HEK293 (cell line): ENCODE results near the gene MAPKAP1.

Experiments used
- CTCF ChIA-PET: fragments of 350-600 bp; formaldehyde crosslinking; extraction: SDS; loops from one replicate; lab custom pipeline; 2021; ENCODE audit warnings: antibody characterized with exemption; lab: Yijun Ruan, JAX
- POLR2A ChIA-PET: fragments of 300-600 bp; formaldehyde crosslinking; extraction: SDS; loops from one replicate; lab custom pipeline; 2020; ENCODE audit warnings: antibody characterized with exemption, inconsistent platforms; lab: Yijun Ruan, JAX
- H3K27ac ChIP-seq: fragments of 200-500 bp; sonication (Bioruptor generic); 2 replicates; pipeline ENCODE4 v1.5.1; 2014; ENCODE audit warnings: low read depth, low read length, control low read depth, inconsistent platforms; ENCODE audit errors: extremely low read depth
- H3K36me3 ChIP-seq, 2 experiments: fragments of 200-500 bp in 1 of 2; sonication (Bioruptor generic) in 1 of 2; 1 replicate in 1 of 2; 2 replicates in 1 of 2; pipeline ENCODE4 v1.5.1; 2014 to 2017; ENCODE audit warnings: inconsistent platforms in 2 of 2, low read length in 2 of 2; ENCODE audit not compliant: control insufficient read depth in 2 of 2, insufficient read depth in 1 of 2
- H3K4me1 ChIP-seq: fragments of 200-500 bp; sonication (Bioruptor generic); 2 replicates; pipeline ENCODE4 v1.5.1; 2014; ENCODE audit warnings: mild to moderate bottlenecking, low read length, inconsistent platforms; ENCODE audit not compliant: control insufficient read depth, insufficient read depth
- H3K4me3 ChIP-seq: 2 replicates; pipeline ENCODE4 v1.5.1; 2011; ENCODE audit warnings: low read depth, mild to moderate bottlenecking, control low read depth, low read length, moderate library complexity
- H3K9me3 ChIP-seq: fragments of 200-500 bp; sonication (Bioruptor generic); 2 replicates; pipeline ENCODE4 v1.5.1; 2014; ENCODE audit warnings: low read depth, low read length, inconsistent platforms; ENCODE audit not compliant: control insufficient read depth, insufficient read depth
- KLF1 ChIP-seq: fragments of 450-650 bp; formaldehyde crosslinking; IDR thresholded peaks from 2 replicates; pipeline ENCODE4 v1.5.1; 2016; ENCODE audit warnings: missing biosample characterization, missing genetic modification characterization
- KLF9 ChIP-seq: fragments of 450-650 bp; formaldehyde crosslinking; IDR thresholded peaks from 2 replicates; pipeline ENCODE4 v1.5.1; 2016; ENCODE audit warnings: missing biosample characterization, missing genetic modification characterization, low read depth
- OSR2 ChIP-seq: fragments of 450-650 bp; formaldehyde crosslinking; IDR thresholded peaks from 2 replicates; pipeline ENCODE4 v1.5.1; 2016; ENCODE audit warnings: missing biosample characterization, missing genetic modification characterization
- WT1 ChIP-seq: fragments of 450-650 bp; formaldehyde crosslinking; IDR thresholded peaks from 2 replicates; pipeline ENCODE4 v1.5.1; 2016; ENCODE audit warnings: missing biosample characterization, missing genetic modification characterization
- ZFP3 ChIP-seq: fragments of 450-650 bp; formaldehyde crosslinking; IDR thresholded peaks from 2 replicates; pipeline ENCODE4 v1.5.1; 2016; ENCODE audit warnings: low read depth, missing biosample characterization, missing genetic modification characterization
- ZFP41 ChIP-seq: fragments of 450-650 bp; formaldehyde crosslinking; IDR thresholded peaks from 2 replicates; pipeline ENCODE4 v1.5.1; 2016; ENCODE audit warnings: missing biosample characterization, missing genetic modification characterization, borderline replicate concordance
- ZNF138 ChIP-seq: fragments of 450-650 bp; formaldehyde crosslinking; IDR thresholded peaks from 2 replicates; pipeline ENCODE4 v1.5.1; 2016; ENCODE audit warnings: missing biosample characterization, missing genetic modification characterization, borderline replicate concordance
- ZNF146 ChIP-seq: fragments of 450-650 bp; formaldehyde crosslinking; IDR thresholded peaks from 2 replicates; pipeline ENCODE4 v1.5.1; 2016; ENCODE audit warnings: missing biosample characterization, missing genetic modification characterization
- ZNF266 ChIP-seq: fragments of 450-650 bp; formaldehyde crosslinking; IDR thresholded peaks from 2 replicates; pipeline ENCODE4 v1.5.1; 2016; ENCODE audit warnings: missing biosample characterization, missing genetic modification characterization, low read depth
- ZNF274 ChIP-seq, 2 experiments: fragments of 200-500 bp in 1 of 2; fragments of 450-650 bp in 1 of 2; sonication (Bioruptor generic) in 1 of 2; formaldehyde crosslinking in 1 of 2; IDR thresholded peaks; 2 replicates each; pipeline versions ENCODE4 v1.5.1 to v1.6.1; 2014 to 2016; ENCODE audit warnings: borderline replicate concordance in 1 of 2, inconsistent platforms in 1 of 2, low read length in 1 of 2, missing biosample characterization in 1 of 2, missing genetic modification characterization in 1 of 2
- ZNF302 ChIP-seq: fragments of 450-650 bp; formaldehyde crosslinking; IDR thresholded peaks from 2 replicates; pipeline ENCODE4 v1.5.1; 2016; ENCODE audit warnings: missing biosample characterization, missing genetic modification characterization, low read depth
- ZNF37A ChIP-seq: fragments of 450-650 bp; IDR thresholded peaks from 2 replicates; pipeline ENCODE4 v1.5.1; 2018; ENCODE audit warnings: missing biosample characterization, missing genetic modification characterization
- ZNF391 ChIP-seq: fragments of 450-650 bp; formaldehyde crosslinking; IDR thresholded peaks from 2 replicates; pipeline ENCODE4 v1.5.1; 2016; ENCODE audit warnings: low read depth, missing biosample characterization, missing genetic modification characterization, borderline replicate concordance
- ZNF423 ChIP-seq: fragments of 450-650 bp; formaldehyde crosslinking; IDR thresholded peaks from 2 replicates; pipeline ENCODE4 v1.5.1; 2016; ENCODE audit warnings: missing biosample characterization, missing genetic modification characterization
- ZNF510 ChIP-seq: fragments of 450-650 bp; formaldehyde crosslinking; IDR thresholded peaks from 2 replicates; pipeline ENCODE4 v1.5.1; 2018; ENCODE audit warnings: mild to moderate bottlenecking, missing genetic modification characterization, missing biosample characterization; ENCODE audit not compliant: insufficient replicate concordance
- ZNF514 ChIP-seq: fragments of 450-650 bp; formaldehyde crosslinking; IDR thresholded peaks from 2 replicates; pipeline ENCODE4 v1.5.1; 2016; ENCODE audit warnings: missing biosample characterization, missing genetic modification characterization
- ZNF558 ChIP-seq: fragments of 450-650 bp; formaldehyde crosslinking; IDR thresholded peaks from 2 replicates; pipeline ENCODE4 v1.5.1; 2016; ENCODE audit warnings: missing biosample characterization, missing genetic modification characterization
- ZNF639 ChIP-seq: fragments of 450-650 bp; formaldehyde crosslinking; IDR thresholded peaks from 2 replicates; pipeline ENCODE4 v1.5.1; 2016; ENCODE audit warnings: missing biosample characterization, missing genetic modification characterization
- ZNF660 ChIP-seq: fragments of 450-650 bp; IDR thresholded peaks from 2 replicates; pipeline ENCODE4 v1.5.1; 2018; ENCODE audit warnings: missing biosample characterization, mild to moderate bottlenecking, missing genetic modification characterization
- ZNF785 ChIP-seq: fragments of 450-650 bp; formaldehyde crosslinking; IDR thresholded peaks from 2 replicates; pipeline ENCODE4 v1.5.1; 2016; ENCODE audit warnings: missing biosample characterization, missing genetic modification characterization
- TF ChIP-seq, protein P1 (sequence below): fragments of 450-650 bp; formaldehyde crosslinking; IDR thresholded peaks from 2 replicates; pipeline ENCODE4 v1.5.1; 2016; ENCODE audit warnings: missing biosample characterization, missing genetic modification characterization
- TF ChIP-seq, protein P2 (sequence below): fragments of 450-650 bp; formaldehyde crosslinking; IDR thresholded peaks from 2 replicates; pipeline ENCODE4 v1.5.1; 2016; ENCODE audit warnings: missing biosample characterization, missing genetic modification characterization
- TF ChIP-seq, protein P3 (sequence below): fragments of 450-650 bp; formaldehyde crosslinking; IDR thresholded peaks from 2 replicates; pipeline ENCODE4 v1.5.1; 2016; ENCODE audit warnings: missing biosample characterization, missing genetic modification characterization, low read depth

MAPKAP1 gene

DNA sequence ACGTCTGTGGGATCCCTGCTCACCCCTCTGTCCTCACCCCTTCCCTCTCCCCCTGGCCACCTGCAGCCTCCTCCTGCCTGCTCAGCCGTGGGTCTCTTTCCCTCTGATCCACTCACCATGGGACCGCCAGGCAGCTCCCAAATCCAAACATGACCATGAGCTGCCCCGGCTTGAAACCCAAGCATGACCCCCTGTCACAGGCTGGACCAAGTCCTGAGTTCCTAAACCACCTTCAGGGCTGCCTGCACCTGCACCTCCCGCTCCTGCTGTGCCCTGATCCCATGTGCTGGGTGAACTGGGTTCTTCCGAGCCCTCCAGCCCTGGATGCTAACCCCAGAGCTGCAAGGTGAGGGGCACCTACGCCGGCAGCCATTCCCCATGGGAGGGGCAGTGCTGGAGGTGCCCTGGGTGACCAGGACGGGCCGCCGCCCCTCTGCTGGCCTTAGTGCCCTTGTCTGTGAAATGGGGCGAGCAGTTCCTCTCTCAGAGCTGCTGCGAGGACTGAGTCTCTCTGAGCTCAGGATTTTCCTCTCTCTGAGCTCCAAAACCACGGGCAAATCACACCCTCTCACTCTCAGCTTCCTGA is 295.7 kb downstream of the MAPKAP1 start:
- H3K9me3 ChIP-seq: no peaks in the 10 kb centered on the region
- no peak overlapping the region for H3K4me3 ChIP-seq
- no peaks in the 10 kb centered on the region for H3K4me1 ChIP-seq
- no peaks in the 10 kb centered on the region for H3K36me3 ChIP-seq
- TF ChIP-seq ZNF510 (tag by site-specific recombination) (no peak), ZNF639 (no peak), ZNF274 (IDR thresholded peaks at IDR 0.05; ENCODE audit: low read length) (no peak), ZNF274 (tag by site-specific recombination; IDR thresholded peaks at IDR 0.05; ENCODE audit: borderline replicate concordance) (no peak), ZNF558 (tag by site-specific recombination) (no peak), ZNF302 (tag by site-specific recombination) (no peak)
- TF ChIP-seq, all 188 proteins: peak for 0
- ChIA-PET CTCF (interaction anchor here (0.5 to 1.7 kb wide), 4 partner anchors 15 to 1080 kb away, joined by 3 to 4 read pairs (median 3); no protein-coding TSS in a partner anchor), POLR2A (interaction anchor here (0.6 kb wide), 1 partner anchor 276 kb away, joined by 3 read pairs; no protein-coding TSS in a partner anchor)
- H3K27ac ChIP-seq: no peak overlapping the region

DNA sequence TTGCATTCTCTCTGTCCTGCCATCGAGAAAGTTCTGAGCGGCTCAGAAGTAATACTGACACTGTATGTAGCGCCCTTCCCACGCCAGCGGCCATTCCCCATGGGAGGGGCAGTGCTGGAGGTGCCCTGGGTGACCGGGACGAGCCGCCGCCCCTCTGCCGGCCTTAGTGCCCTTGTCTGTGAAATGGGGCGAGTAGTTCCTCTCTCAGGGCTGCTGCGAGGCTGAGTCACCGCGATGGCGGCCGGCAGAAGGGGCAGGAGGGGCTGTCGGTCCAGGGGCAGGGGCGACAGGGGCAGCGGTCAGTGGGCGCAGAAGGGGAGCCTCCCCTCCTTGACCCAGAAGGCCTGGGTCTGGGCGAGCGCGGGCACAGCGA is 296.5 kb downstream of the MAPKAP1 start:
- H3K27ac ChIP-seq: no peak overlapping the region
- H3K4me1 ChIP-seq: no peaks in the 10 kb centered on the region

GRCh38 chr9:125409637-125410521 is 297.1 kb downstream of the MAPKAP1 start:
- POLR2A ChIA-PET: no interaction called here
- CTCF ChIA-PET: interaction anchor here (1.1 kb wide), 1 partner anchor 10 kb away, joined by 3 read pairs; no protein-coding TSS in a partner anchor
- H3K27ac ChIP-seq: no peak overlapping the region
- no peaks in the 10 kb centered on the region for H3K4me1 ChIP-seq
- no peak overlapping the region for H3K4me3 ChIP-seq
- H3K36me3 ChIP-seq: no peaks in the 10 kb centered on the region
- H3K9me3 ChIP-seq: no peaks in the 10 kb centered on the region
- TF ChIP-seq ZNF391 (tag by site-specific recombination) (peak; percentile 61; the same call in 1 of the 2 replicates), ZNF423 (tag by site-specific recombination) (no peak), ZNF37A (tag by site-specific recombination) (no peak), OSR2 (tag by site-specific recombination) (no peak; the same call in 1 of the 2 replicates), ZNF785 (tag by site-specific recombination) (peak; percentile 87; the same call in 1 of the 2 replicates), ZNF266 (tag by site-specific recombination) (peak; percentile 21; the same call in 1 of the 2 replicates), KLF9 (tag by site-specific recombination) (0 out of 2 replicates have a peak, but pooled peaks have one; percentile 52), ZNF514 (tag by site-specific recombination) (no peak), ZNF138 (tag by site-specific recombination) (no peak), ZFP3 (tag by site-specific recombination) (no peak), ZFP41 (tag by site-specific recombination) (no peak), ZNF510 (tag by site-specific recombination) (no peak), ZNF146 (tag by site-specific recombination) (peak; percentile 11; the same call in 1 of the 2 replicates), WT1 (no peak), ZNF660 (no peak)
- TF ChIP-seq, protein P1, sequence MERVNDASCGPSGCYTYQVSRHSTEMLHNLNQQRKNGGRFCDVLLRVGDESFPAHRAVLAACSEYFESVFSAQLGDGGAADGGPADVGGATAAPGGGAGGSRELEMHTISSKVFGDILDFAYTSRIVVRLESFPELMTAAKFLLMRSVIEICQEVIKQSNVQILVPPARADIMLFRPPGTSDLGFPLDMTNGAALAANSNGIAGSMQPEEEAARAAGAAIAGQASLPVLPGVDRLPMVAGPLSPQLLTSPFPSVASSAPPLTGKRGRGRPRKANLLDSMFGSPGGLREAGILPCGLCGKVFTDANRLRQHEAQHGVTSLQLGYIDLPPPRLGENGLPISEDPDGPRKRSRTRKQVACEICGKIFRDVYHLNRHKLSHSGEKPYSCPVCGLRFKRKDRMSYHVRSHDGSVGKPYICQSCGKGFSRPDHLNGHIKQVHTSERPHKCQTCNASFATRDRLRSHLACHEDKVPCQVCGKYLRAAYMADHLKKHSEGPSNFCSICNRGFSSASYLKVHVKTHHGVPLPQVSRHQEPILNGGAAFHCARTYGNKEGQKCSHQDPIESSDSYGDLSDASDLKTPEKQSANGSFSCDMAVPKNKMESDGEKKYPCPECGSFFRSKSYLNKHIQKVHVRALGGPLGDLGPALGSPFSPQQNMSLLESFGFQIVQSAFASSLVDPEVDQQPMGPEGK (tag by site-specific recombination): no peak; the same call in 1 of the 2 replicates
- TF ChIP-seq, protein P2, sequence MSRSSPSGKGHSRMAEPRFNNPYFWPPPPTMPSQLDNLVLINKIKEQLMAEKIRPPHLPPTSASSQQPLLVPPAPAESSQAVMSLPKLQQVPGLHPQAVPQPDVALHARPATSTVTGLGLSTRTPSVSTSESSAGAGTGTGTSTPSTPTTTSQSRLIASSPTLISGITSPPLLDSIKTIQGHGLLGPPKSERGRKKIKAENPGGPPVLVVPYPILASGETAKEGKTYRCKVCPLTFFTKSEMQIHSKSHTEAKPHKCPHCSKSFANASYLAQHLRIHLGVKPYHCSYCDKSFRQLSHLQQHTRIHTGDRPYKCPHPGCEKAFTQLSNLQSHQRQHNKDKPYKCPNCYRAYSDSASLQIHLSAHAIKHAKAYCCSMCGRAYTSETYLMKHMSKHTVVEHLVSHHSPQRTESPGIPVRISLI: no peak

More for the DNA sequence above, 296.5 kb downstream of the MAPKAP1 start:
- POLR2A ChIA-PET: no interaction called here
- H3K4me3 ChIP-seq: no peak overlapping the region
- CTCF ChIA-PET: interaction anchor here (1.3 kb wide), 1 partner anchor 16 kb away, joined by 3 read pairs; no protein-coding TSS in a partner anchor
- TF ChIP-seq KLF1 (tag by site-specific recombination): no peak
- TF ChIP-seq, protein P3, sequence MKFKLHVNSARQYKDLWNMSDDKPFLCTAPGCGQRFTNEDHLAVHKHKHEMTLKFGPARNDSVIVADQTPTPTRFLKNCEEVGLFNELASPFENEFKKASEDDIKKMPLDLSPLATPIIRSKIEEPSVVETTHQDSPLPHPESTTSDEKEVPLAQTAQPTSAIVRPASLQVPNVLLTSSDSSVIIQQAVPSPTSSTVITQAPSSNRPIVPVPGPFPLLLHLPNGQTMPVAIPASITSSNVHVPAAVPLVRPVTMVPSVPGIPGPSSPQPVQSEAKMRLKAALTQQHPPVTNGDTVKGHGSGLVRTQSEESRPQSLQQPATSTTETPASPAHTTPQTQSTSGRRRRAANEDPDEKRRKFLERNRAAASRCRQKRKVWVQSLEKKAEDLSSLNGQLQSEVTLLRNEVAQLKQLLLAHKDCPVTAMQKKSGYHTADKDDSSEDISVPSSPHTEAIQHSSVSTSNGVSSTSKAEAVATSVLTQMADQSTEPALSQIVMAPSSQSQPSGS (tag by site-specific recombination): no peak
- H3K9me3 ChIP-seq: no peaks in the 10 kb centered on the region
- no peaks in the 10 kb centered on the region for H3K36me3 ChIP-seq
